HK-2 (cell line): Measurements from ENCODE around the gene KLF6.

Experiments
- DNase-seq: peaks from one replicate; pipeline ENCODE4 v3.0.0-alpha.2; 2018; ENCODE audit not compliant: unreplicated experiment

KLF6 gene

GRCh38 chr10:3784510-3785250, at the start of gene KLF6:
Gene KLF6 (minus strand): TSS chr10:3785209. CDS start chr10:3785014, 195 bp downstream.
- no peak for DNase-seq

DNA sequence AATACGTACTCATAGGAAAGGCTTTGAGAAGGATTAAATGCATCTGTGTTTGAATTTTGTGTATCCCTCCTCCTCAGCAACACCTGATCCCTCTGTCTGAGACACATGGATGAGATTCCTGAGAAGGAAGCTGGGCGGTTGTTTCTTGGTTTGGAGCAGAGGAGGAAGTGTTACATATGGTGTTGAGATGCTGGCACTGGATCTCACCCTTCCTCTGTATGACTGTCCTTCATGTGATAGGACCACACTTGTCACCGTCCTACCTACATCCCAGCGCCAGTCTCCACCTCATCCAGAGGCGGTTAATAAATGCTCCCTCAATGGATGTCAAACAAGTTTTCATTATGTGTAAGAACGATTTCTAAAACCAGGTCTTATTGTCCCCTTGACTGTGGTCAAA, 49.4 kb upstream of the KLF6 start:
- no peak for DNase-seq

DNA sequence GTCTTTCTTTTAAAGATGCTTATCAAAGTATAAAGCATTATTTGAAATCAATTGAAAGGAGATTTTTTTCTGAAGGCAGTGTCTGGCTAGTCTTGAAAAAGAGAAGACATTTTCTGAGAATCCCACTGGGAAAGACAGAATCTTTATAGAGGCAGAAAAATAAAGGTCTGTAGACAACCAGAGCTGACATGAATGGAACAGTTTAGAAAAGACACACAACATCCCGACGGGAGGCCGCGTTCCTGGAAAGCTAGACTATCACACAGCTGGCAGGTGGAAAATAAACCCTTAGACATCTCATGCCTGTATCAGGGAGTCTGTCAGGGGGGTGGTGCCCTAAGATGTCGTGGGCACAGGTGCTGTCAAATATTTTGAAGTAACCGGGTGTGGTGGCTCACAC, 48.0 kb upstream of the KLF6 start:
- DNase-seq = no peak

- DNase-seq = no peak
Observed at GRCh38 chr10:3832022-3832786, 47.2 kb upstream of the KLF6 start.

DNA sequence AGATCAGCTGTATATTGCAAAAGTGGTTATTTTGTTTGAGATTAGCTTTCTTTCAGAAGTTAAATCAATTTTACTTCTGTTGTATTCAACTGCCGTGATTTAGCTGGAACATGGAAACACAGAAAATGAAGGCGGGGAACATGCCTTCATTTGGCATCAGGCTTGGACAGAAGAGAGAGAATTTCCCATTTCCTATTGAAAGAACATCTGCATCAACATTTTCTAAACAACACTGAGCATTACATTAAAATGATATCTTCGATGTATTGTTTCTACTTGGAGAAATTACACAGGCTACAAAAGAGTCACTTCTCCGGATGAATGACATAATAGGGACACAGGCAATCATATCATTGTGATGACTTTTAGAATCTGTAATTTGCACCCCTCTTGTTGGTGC, 46.6 kb upstream of the KLF6 start:
- no peak for DNase-seq

- DNase-seq = no peak
Observed at GRCh38 chr10:3830946-3831345, 45.9 kb upstream of the KLF6 start.

GRCh38 chr10:3829156-3830050, 44.4 kb upstream of the KLF6 start:
- DNase-seq = no peak

- no peak for DNase-seq
Observed at GRCh38 chr10:3828404-3829155, 43.6 kb upstream of the KLF6 start.

DNA sequence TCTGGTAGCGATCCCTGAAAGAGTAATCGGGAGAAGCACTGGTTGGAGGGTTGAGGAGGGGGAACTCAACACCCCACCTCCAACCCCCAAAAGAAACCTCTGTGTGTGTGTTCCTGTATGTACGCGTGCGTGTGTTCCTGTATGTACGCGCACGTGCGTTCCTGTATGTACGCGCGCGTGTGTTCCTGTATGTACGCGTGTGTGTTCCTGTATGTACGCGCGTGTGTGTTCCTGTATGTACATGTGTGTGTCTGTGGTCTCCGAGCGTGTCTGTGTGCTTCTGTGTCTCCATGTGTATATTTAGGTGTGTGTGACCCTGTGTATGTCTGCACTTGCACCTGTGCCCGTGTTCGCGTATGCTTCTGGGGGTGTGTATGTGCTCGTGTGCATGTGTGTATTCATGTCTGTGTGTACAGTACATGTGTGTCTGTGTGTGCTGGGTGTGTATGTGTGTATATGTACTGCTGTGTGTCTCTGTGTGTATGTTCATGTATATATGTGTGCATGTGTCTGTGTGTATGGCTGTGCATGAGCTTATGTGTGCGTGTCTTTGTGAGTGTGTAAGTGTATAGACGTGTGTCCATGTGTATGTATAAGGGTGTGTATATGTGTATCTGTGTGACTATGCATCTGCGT, 42.9 kb upstream of the KLF6 start:
- DNase-seq = no peak

DNA sequence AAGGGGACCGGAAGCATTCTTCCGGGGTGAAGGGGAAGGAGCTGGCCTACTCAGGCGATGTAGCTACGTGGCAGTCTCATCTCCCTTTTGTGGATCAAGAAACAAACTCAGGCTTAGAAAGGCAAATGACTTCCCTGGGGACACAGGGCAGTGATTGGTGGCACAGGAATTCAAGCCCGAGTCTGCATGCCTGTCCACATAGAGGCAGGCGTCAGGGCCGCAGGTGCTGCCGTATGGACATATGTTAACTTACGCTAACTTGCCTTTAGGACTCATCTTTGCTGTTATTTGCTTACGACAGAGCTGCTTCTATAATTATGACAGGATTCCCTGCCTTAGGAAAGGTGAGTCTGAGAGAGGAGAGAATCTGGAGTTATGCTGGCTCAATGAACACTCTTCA, 42.3 kb upstream of the KLF6 start:
- DNase-seq = no peak

DNA sequence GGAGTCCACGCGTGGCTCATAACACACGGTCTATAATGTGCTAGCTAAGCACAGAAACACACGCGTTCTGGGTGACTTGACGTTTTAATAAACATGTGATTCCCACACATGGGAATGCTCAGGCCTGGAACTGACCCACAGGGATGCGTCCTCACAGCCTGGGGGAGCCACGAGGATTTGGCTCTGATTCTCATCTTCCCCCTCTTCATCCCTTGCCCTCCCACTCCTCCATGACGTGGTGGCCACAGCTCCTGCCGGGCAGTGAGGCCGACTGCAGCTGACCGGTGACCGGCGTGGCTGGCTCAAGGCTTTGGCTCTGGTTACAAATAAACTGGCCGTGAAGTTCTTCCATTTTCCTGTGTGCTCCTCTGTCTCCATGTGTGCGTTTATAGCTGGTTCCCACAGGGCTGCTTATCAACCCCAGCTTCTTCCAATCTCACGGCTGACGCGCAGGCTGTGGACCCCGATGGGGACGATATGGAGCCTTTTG, 40.9 kb upstream of the KLF6 start:
- DNase-seq = no peak

GRCh38 chr10:3825244-3825643, 40.2 kb upstream of the KLF6 start:
- peak; percentile 38 for DNase-seq

- DNase-seq = no peak
Observed at GRCh38 chr10:3822541-3823330, 37.7 kb upstream of the KLF6 start.

GRCh38 chr10:3820255-3820654, 35.2 kb upstream of the KLF6 start:
- no peak for DNase-seq

GRCh38 chr10:3816995-3817394, 32.0 kb upstream of the KLF6 start:
- DNase-seq = no peak

GRCh38 chr10:3814838-3815220, 29.8 kb upstream of the KLF6 start:
- no peak for DNase-seq

GRCh38 chr10:3813986-3814837, 29.2 kb upstream of the KLF6 start:
- no peak for DNase-seq

DNA sequence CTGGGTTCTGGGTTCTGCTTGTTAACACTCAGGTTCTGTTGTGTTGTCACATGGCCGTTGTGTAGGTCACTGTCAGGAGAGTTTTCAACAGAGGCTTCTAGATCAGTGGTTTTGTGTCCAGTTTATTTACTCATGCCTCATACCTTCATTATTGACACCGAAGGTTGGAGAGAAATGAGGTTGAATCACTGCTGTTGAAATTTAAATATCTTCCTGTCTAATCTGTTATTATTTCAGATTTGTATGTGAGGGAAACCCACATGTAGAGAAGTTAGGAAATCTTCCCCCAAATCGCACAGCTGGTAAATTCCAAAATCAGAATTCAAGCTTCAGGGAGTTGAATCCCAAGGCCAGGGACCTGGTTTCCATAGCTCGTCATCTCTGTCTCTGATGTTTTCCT, 28.3 kb upstream of the KLF6 start:
- DNase-seq = no peak

- DNase-seq = no peak
Observed at GRCh38 chr10:3812141-3812540, 27.1 kb upstream of the KLF6 start.
